GM21723 (cell line): ENCODE results near the gene CCDC185.

Experiments
- ATAC-seq: cut with Tn5 transposase; IDR thresholded peaks from one replicate; pipeline ENCODE4 v1.9.1; 2021; ENCODE audit warnings: mild to moderate bottlenecking, moderate library complexity; ENCODE audit not compliant: unreplicated experiment

The CCDC185 gene

DNA sequence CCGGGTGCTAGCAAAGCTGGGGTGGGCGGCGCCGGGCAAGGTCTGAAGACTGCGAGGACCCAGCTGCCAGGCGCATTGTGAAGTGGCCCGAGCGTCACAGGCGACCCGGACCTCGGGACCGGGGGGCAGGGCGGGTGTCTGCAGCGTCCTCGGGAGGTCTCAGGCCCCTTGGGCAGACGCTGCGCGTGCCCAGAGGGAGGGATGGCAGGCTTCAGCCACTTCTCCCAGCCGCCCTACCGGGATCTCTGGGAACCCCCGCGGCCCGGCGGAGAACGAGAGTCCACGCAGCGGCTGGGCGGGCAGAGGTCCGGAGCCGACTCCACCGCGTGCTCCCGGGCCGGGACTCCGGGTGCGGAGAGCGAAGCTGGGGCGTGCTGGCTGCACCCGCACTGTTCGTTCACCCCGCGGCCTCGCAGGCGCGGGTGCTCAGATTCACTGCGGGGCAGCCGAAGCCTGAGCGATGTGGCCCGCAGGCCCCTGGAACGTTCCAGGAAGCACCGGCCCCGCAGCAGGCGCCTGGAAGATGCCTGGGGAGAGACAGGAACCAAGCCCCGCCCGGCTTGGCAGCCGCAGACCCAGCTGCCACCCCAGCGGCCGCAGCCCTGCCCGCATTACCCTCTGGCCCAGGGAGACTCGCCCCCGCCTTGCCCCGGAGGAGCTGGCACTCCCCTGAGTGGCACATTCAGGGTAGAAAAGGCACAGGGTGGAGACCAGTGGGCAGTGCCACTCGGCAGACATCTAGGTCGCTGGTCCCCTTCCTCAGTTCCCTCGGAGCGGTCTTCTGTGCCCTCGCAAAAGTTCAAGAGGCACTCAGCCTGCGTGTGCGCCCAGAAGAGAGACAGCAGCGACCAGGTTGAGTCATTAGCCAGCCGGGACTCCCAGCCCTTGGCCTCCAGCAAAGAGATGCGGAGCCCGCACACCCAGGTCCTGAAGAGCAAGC, at the start of gene CCDC185:
Gene CCDC185, plus strand, starts transcription at position 141 of the 940 bp plus-strand sequence. Its CDS starts 61 bp downstream, at position 202.
- no peak for ATAC-seq

DNA sequence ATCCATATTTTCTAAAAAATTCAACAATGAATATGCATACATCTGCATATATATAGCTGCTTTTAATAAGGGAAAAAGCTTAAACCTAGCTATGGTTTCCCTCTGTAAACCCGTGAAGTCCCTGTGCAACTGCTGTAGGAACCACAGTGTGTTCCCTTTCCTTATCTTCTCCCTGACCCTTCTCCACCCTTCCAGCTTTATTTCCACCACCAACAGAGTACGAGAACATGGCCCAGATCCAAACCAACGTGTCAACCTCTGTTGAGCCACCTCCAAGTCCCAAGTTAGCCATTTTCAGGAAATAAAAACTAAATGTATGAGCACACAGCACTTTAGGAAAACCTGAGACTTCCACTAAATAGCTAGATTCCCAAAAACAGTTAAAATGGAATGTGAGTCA, 49.5 kb upstream of the CCDC185 start:
- no peak for ATAC-seq

DNA sequence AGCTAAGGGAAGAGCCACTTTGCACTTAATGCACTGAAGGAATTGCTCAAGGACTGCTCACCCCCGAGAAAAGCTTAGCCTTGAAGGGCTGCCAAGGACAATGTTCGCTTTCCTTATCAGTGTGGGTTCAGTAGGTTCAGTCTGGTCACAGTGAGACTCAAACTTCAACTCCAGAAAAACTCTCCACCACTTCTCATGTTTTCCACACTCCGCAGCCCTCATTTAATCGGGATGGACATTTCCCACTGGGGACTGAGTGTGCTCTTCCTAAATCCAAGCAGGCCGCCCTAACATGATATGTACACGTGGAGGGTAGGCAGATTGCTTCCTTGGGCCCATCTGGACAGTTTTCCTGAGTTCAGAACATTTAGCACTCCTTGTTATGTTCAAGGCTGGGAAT, 48.7 kb upstream of the CCDC185 start:
- ATAC-seq = no peak

DNA sequence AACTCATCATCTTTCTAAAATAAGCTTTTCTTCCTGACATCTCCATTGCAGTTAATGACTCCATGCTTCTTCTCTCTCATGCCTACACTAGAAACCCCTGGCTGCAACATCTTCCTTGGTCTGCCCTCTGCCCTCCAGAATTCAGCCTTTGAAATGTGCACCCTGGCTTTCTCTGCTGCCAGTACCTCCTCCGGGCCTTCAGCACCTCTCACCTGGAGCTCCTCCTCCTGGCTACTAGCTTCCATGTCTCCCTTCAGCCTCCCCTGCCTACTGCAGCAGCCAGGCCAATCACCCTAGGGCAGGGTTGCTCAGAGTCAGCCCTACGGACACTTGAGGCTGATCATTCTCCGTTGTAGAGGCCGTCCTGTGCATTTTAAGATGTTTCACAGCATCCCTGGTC, 47.5 kb upstream of the CCDC185 start:
- no peak for ATAC-seq

- ATAC-seq = no peak
These were observed 46.9 kb upstream of the CCDC185 start for GRCh38 chr1:223346311-223346710.

GRCh38 chr1:223347583-223347982, 45.6 kb upstream of the CCDC185 start:
- no peak for ATAC-seq

- ATAC-seq = no peak
These were observed 44.8 kb upstream of the CCDC185 start for GRCh38 chr1:223348439-223348838.

GRCh38 chr1:223349241-223349640, 44.0 kb upstream of the CCDC185 start:
- no peak for ATAC-seq

- ATAC-seq = no peak
These were observed 42.8 kb upstream of the CCDC185 start for GRCh38 chr1:223350361-223350908.

GRCh38 chr1:223352944-223353343, 40.3 kb upstream of the CCDC185 start:
- ATAC-seq = no peak

GRCh38 chr1:223353939-223354338, 39.3 kb upstream of the CCDC185 start:
- ATAC-seq = no peak

DNA sequence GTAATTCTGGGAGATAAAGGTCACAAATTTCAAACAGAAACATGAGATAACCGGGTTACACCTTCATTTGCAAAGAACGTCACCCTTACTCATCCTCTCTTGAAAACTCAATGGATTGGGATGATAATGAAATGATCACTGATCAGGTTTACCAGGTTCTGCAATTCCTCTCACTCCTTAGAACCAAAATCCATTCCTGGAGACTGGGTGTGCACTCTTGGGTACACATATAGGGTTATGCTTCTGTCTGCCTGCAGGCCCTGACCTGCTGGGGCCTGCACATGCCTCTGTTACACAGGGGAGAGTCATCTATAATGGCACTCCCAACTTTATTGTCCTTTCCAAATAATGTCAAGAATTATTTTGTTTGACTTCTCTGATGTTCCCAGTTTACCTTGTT, 37.5 kb upstream of the CCDC185 start:
- ATAC-seq = no peak

DNA sequence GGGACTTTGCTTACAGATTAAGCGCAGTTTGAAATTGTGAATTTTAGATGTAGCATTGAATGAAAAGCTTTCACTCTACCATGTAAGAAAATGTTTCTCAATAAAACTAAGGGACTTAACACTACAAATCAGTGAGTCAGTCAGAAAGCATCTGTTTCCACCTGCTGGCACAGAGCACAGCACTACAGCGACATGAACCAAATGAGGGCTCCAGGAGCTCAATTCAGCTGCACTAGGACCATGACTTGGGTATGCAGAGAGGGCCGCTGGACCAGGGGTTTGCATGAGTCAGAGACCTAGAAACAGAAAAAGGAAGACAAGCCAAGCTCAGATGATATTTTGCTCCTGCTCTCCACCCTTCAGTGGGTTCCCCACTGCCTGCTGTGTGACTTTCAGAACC, 34.4 kb upstream of the CCDC185 start:
- ATAC-seq = no peak

GRCh38 chr1:223363057-223363855, 30.0 kb upstream of the CCDC185 start:
- no peak for ATAC-seq

DNA sequence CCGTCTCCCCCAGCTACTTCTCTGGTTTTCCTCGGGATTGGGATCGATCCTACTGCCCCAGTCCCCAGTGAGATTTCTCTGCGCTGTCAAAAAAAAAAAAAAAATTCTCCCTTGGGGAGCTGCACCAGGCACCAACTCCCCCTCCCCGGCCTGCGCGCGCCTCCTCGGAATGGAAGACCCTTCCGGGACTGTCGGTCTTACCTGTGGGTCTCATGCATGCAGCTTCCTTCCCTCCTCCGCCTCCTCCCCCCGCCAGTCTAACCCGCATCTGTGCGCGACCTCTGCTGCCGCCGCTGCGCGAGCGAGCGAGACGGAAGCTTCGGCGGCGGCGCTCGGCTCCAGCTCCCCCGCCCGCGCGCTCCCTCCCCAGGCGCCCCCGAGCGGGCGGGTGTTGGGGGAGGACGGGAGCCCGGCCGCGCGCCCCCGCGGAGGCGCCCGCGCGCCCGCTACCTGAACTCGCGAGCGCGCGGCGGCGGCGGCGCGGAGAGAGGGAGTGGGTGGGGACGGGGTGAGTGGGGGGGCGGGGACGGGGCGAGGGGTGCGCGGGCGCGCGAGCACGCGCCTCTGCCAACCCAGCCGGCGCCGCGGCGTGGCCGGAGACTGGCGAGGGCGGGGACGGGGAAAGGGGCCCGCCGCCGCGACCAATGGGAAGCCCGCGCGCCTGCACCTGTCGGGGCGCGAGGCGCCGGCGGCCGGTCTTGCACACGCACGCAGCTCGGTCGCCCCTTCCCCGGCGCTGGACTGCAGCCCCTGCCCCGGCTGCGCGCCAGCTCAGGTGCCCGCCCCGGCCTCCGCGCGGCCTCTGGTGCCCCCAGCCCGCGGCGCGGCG, 29.1 kb upstream of the CCDC185 start, which contains the start of gene SUSD4:
Gene SUSD4, minus strand, starts transcription at position 321 of the 829 bp plus-strand sequence. CDS start 751 bp downstream, outside the sequence.
- ATAC-seq = peak; percentile 65

- peak; percentile 30 for ATAC-seq
These were observed 28.4 kb upstream of the CCDC185 start for GRCh38 chr1:223364685-223365382.

- no peak for ATAC-seq
These were observed 19.1 kb upstream of the CCDC185 start for GRCh38 chr1:223374064-223374610.

- no peak for ATAC-seq
These were observed 14.5 kb upstream of the CCDC185 start for GRCh38 chr1:223378754-223379153.

GRCh38 chr1:223386013-223386412, 7.2 kb upstream of the CCDC185 start:
- no peak for ATAC-seq

DNA sequence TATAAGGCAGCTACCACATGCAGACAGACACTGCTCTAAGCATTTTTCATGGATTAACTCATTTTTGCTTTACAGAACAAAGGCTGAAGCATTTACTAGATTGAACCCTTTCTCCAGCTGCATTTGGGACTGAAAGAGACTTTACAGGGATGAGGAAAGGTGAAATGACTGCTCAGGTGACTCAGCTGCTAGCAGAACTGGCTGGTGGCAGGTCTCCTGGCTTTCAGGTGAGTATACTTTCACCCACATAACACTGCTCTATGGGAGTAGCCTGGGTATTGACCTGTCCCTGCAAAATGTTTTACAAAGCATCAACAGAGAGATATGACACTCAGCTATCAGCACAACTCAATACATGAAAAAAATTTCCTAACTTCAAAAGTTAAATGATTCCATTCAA, 2.6 kb upstream of the CCDC185 start:
- ATAC-seq = no peak
